HK-2 (cell line): ENCODE results near the gene PJVK.
"Not testable (repeated sequence)": the region's sequence is repeated elsewhere in the genome, so short reads cannot be mapped to it uniquely, and the experiment has no call there.

Experiments
- DNase-seq: peaks from one replicate; pipeline ENCODE4 v3.0.0-alpha.2; 2018; ENCODE audit not compliant: unreplicated experiment

The PJVK gene

GRCh38 chr2:178429336-178429735, 21.8 kb upstream of the PJVK start:
- DNase-seq, result no peak

GRCh38 chr2:178436662-178437061, 14.5 kb upstream of the PJVK start:
- no peak for DNase-seq

DNA sequence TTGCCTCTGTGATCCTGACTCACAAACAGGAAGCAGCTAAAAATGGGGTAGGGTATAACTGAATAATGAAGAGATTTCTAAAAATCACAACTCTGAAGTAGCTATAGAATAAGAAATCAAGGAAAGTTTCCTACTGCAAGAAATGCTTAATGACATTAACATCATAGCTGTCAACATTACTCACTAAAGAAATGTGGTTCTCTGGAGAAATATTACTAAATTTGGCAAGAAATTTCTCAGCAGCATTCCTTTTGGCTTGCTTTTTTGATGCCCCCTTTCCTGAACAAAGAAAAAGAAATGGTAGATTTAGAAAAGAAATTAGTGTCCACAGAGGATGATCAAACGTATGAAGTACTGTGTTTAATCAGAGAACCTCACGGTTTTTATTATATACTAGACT, 9.8 kb upstream of the PJVK start:
- no peak for DNase-seq

DNA sequence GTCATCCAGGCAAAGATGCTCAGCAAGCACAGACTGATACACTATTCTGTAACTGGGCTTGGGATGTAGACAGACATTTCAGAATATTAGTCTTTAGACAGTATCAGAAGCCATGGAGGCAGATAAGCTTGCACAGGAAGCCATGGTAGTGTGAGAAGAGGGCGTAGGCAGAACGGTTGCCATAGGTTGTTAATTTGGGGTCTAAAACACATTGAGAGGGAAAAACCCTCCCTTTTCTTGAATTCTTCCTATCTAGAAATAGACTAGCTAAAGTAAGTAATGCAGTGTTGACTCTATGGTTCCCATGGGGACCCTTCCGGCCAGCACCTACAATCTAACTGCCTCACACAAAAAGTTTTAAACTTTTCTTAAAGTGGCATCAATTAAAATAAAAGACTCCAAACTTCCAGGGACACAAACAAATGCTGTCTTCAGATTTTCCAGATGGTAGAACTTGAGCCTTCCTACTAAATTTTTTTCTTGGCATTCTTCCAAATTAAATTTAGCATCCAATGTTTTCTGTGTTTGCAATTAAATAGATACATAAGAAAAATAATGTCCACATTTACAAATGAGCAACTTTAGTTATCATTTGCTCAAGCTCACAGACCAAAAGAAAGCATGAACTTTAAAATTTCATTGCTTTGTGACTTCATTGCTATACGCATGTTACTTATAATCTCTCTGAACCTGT, 2.1 kb upstream of the PJVK start:
- no peak for DNase-seq

GRCh38 chr2:178449700-178450523, 1.3 kb upstream of the PJVK start:
- no peak for DNase-seq

DNA sequence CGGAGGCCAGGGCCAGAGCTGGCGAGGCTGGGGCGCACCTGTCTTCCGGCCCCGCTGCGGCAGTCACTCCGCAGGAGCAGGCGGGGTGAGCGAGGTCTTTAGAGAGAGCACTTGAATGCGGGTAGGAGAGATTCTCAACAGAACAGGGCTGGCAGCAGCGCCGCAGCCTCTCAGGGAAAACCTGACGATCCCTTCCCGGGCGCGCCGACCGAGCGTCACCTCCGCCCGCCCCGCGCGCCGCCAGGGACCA, 729 bp upstream of the PJVK start:
- DNase-seq, result peak; percentile 81

DNA sequence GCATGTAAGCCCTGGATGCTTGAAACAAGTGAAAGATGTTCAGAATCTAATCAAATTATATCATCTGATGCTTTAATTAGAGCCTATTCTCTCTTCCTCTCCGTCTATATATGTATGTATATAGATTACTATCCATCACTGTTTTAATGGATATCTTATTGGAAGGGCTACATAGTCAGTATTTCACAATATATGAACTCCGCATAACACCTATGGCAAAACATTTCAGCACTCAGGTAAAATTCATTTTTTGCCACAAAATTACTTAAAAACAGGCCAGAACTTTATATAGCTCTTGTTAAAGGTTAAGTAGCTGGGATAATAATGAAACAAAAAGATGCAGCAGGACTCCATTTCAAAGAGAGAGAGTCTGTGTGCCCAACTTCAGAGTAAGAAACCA, 1.2 kb downstream of the PJVK start:
- DNase-seq, result no peak

GRCh38 chr2:178452870-178453269, 1.7 kb downstream of the PJVK start:
- DNase-seq, result no peak

DNA sequence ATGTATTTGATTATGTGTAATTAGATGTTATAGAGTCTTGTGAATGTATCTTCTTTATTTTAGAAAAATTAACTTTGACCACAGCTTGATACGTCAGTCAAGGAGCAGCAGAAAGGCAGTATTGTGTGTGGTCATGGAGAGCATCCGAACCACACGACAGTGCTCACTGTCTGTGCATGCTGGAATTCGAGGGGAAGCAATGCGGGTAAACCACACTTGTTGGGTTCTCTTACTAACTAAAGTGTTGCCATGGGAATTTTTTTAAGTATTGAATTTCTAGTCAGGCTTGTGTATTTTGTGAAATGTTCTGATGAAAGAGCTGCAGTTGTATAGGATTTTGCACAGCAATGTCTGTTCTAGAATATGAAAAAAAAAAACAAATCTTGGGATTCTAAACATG, 4.8 kb downstream of the PJVK start:
- DNase-seq, result no peak

GRCh38 chr2:178457390-178457886, 6.3 kb downstream of the PJVK start:
- DNase-seq, result no peak

GRCh38 chr2:178469219-178469849, 18.2 kb downstream of the PJVK start:
- DNase-seq, result no peak

DNA sequence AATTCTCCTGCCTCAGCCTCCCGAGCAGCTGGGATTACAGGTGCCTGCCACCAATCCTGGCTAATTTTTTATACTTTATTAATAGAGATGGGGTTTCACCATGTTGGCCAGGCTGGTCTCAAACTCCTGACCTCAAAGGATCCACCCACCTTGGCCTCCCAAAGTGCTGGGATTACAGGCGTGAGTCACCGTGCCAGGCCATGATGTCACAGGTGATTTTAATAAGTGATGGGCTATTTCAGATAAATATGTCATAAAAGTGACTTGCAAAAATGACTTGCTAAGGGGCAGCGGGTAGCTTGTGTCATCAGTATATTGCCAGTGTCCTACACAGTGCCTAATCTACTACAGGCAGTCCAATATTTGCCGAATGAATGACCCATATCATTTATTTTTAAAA, 20.1 kb downstream of the PJVK start:
- not testable (repeated sequence) for DNase-seq

GRCh38 chr2:178473373-178473772, 22.2 kb downstream of the PJVK start:
- no peak for DNase-seq

DNA sequence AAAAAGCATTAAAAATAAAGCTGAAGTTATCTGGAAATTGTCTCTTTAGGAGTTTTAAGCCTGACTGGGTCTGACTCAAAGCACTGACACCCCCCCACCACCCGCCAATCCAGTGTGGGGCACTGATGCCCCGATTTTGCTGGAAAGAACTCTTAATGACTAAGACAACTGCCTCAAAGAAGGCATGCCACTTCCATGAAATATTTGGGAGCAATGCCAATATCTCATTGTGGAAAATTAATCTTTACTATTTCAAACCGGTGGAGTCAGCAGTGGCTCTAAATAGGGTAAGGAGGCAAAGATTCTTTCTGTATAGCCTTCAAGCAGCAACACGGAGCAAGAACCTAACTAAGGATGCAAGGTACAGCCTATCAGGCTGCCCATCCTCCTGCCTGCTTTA, 22.8 kb downstream of the PJVK start:
- DNase-seq, result no peak

DNA sequence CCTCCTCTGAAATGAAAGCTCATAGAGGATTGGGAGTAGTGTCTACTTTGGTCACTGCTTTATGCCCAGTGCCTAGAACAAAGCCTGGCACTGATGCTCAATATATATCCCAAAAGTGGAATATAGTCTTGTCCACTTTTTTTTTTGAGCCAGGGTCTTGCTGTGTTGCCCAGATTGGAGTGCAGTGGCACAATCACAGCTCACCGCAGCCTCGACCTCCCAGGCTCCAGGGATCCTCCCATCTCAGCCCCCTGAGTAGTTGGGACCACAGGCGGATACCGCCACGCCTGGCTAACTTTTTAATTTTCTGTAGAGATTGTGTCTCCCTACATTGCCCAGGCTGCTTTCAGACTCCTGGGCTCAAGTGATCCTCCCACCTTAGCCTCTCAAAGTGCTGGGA, 23.4 kb downstream of the PJVK start:
- DNase-seq, result no peak

DNA sequence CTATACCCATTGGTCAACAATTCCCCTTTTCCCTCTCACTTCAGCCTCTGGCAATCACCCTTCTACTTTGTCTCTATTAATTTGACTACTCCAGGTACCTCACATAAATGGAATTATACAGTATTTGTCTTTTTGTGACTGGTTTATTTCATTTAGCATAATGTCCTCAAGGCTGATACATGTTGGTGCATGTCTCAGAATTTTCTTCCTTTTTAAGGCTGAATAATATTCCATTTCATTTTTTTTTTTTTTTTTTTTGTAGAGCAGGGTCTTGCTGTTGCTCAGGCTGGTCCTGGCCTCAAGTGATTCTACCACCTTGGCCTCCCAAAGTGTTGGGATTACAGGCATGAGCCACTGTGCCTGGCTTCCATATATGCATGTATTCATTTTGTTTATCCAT, 25.3 kb downstream of the PJVK start:
- DNase-seq, result no peak

DNA sequence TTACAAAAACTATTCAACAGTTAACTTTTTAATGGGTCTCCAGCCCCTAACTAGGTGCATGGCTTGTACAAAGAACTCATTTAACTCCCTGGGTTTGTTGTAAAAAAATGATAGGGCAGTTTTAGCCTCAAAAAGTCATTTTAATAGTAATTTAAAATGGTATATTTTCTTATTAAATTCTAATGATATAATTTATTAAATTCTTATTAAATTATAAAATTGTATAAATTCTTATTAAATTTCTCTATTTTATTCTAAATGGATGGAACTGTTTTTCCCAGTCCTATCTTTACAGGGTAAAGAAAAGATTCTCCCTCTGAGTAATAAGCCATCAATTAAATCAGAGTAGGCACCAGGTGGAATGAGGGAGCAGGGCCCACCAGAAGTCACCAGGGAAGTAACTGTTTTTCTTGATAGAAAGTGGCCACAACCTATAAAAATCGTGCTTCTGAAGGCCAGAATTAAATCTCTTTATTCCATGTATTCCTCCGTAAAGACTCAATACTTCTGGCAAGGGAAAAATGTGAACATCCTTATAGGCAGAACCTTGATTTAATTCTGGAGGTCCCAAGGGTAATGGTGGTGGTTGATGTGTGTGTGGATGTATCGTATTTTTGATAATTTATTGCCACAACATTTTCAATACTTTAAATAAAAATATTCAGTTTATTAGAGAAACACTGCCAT, 26.4 kb downstream of the PJVK start:
- no peak for DNase-seq

DNA sequence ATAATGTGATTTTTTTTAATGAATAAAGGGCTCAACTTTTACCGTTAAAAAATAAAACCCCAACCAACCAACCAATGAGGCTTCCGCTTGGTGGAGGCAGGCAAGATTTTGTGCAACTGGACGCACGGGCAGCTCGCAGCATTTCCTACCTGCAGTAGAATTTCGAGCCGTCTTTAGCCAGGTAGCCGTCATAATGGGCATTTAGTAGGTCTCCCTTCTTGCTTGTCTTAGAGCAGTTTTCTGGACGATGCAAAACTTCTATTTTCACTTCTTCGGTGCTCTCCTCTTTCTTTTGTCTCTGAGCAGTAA, 26.9 kb downstream of the PJVK start:
- no peak for DNase-seq

DNA sequence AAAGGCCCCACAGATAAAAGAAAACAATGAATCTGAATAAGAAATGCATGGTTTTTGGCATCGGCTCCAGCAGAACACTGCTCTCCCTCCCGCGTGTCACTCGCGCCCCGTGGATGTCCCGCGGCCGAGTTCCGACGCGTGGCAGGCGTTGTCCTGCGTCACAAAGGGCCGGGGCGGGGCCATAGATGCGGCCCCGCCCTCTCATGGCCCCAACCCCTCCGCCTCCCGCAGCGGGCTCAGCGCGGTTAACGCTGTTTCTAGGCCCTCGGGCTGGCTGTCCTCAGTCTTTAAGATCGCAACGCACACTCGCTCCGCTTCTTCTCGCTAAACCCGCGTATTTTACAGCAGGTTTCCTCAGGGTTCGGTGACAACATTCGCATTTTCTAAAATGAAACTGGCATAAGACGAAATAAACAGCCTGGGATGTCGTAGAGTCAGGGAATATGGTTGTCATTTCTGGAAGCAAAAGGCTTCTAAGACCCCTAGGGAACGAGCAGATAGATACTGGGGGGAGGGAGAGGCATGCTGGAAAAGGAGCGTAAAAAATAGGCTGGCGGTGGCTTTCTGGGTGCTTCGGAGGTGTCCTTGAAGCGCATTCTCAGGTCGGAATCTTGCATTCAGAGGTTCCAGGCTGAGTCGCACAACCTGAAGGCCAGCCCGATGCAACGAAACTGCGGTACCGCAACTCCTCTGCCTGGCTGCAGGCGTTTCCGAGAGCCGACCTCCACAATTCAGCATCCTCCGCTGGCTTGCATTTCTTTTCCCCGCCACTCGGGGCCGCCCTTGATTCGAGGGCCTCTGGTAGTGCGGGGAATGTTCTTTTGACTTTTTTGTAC, 27.5 kb downstream of the PJVK start, which contains the start of gene FKBP7:
TSS of gene FKBP7 (minus strand) at position 162 of the 836 bp plus-strand sequence. CDS start at position 61, 101 bp downstream.
- peak; percentile 87 for DNase-seq

DNA sequence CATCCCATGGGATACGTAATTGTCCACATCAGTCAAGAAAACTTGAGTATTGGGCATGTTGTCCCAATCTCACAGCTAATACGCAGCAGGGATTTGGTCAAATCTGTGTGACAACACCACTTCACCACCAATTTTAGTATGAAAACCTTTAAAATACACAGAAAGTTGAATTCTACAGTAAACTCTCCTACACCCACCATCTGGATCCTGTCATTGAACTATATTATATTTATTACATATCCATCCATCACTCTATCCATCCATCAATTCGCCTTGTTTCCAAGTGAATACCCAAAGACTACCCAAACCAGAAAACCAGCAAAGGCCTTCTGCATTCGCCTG, 28.1 kb downstream of the PJVK start:
- no peak for DNase-seq

DNA sequence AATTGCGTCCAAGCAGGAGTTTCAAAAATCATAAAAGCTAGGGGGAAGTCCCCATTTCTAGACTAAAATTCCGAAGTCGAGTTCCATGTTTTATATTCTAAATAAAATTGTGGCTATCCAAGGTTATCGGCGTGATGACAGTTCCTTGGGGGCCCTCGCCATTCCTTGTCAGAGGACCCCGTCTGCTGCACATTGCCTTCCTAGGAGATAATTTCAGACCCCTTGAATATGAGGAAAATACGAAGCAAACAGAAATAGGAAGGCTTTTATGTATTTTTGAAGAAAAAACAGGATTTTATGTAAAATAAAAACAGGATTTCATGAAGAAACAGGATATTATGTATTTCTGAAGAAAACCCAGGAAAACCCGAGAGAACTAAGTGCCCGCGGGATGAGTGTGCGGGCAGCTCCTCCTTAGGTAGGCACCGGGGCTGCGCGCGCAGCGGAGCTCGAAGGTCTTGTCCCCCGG, 28.6 kb downstream of the PJVK start:
- peak; percentile 7 for DNase-seq
